HG03571 (cell line): ENCODE measurements around the gene NLRC4.
"Not testable (repeated sequence)": the region's sequence is repeated elsewhere in the genome, so short reads cannot be mapped to it uniquely, and the experiment has no call there.

Experiments used
- ATAC-seq: cut with Tn5 transposase; IDR thresholded peaks from one replicate; pipeline ENCODE4 v1.9.1; 2021; ENCODE audit not compliant: unreplicated experiment

NLRC4 gene

GRCh38 chr2:32249731-32250236 lies 14.9 kb downstream of the NLRC4 start:
- ATAC-seq, result no peak

GRCh38 chr2:32248299-32248698 lies 16.4 kb downstream of the NLRC4 start:
- ATAC-seq, result no peak

- no peak for ATAC-seq
These were observed 17.8 kb downstream of the NLRC4 start for GRCh38 chr2:32246911-32247310.

GRCh38 chr2:32242331-32242730 lies 22.4 kb downstream of the NLRC4 start:
- no peak for ATAC-seq

GRCh38 chr2:32237996-32238395 lies 26.7 kb downstream of the NLRC4 start:
- no peak for ATAC-seq

GRCh38 chr2:32237488-32237887 lies 27.2 kb downstream of the NLRC4 start:
- ATAC-seq, result no peak

- ATAC-seq, result no peak
These were observed 29.4 kb downstream of the NLRC4 start for GRCh38 chr2:32235315-32235714.

- no peak for ATAC-seq
These were observed 32.7 kb downstream of the NLRC4 start for GRCh38 chr2:32231959-32232358.

GRCh38 chr2:32229635-32230034 lies 35.1 kb downstream of the NLRC4 start:
- no peak for ATAC-seq

GRCh38 chr2:32228181-32228580 lies 36.5 kb downstream of the NLRC4 start:
- no peak for ATAC-seq

GRCh38 chr2:32227492-32227891 lies 37.2 kb downstream of the NLRC4 start:
- no peak for ATAC-seq

- no peak for ATAC-seq
These were observed 41.7 kb downstream of the NLRC4 start for GRCh38 chr2:32222966-32223365.

GRCh38 chr2:32220445-32220844 lies 44.2 kb downstream of the NLRC4 start:
- ATAC-seq, result no peak

- ATAC-seq, result no peak
These were observed 52.4 kb downstream of the NLRC4 start for GRCh38 chr2:32212295-32212694.

- no peak for ATAC-seq
These were observed 53.8 kb downstream of the NLRC4 start for GRCh38 chr2:32210767-32211408.

- ATAC-seq, result not testable (repeated sequence)
These were observed 61.3 kb downstream of the NLRC4 start for GRCh38 chr2:32203428-32203827.

- ATAC-seq, result no peak
These were observed 63.9 kb downstream of the NLRC4 start for GRCh38 chr2:32200814-32201213.

- no peak for ATAC-seq
These were observed 72.3 kb downstream of the NLRC4 start for GRCh38 chr2:32192418-32192817.

- no peak for ATAC-seq
These were observed 75.7 kb downstream of the NLRC4 start for GRCh38 chr2:32189011-32189410.

GRCh38 chr2:32182667-32183066 lies 82.0 kb downstream of the NLRC4 start:
- no peak for ATAC-seq
